Endothelial cell of umbilical vein (primary cell): Measurements from ENCODE around the gene FOXC1. TPM values are rescaled to one million over a fixed set of nuclear protein-coding genes. Genes with fewer than 3 reads are reported as not detected.

Source experiments
- Bru-seq: library from RNA; stranded (reverse); fragments of 400-500 nt; gene quantifications from one replicate; lab custom pipeline; 2021; lab: Mats Ljungman, UMichigan
- BruChase-seq, 2 experiments: library from RNA; stranded (reverse); fragments of 400-500 nt; gene quantifications; one replicate each; lab custom pipeline; 2021; lab: Mats Ljungman, UMichigan
- BruUV-seq: library from RNA; stranded (reverse); fragments of 400-500 nt; replicated peaks from 2 replicates; lab custom pipeline; 2021; lab: Mats Ljungman, UMichigan
- CTCF ChIA-PET: fragments of 300-600, 350-600 bp; sonication (Branson Sonifier 250); formaldehyde crosslinking; loops from one replicate; lab custom pipeline; 2021; ENCODE audit warnings: antibody characterized with exemption, inconsistent platforms; lab: Charles Lee
- POLR2A ChIA-PET: fragments of 300-600, 350-600 bp; sonication (Branson Sonifier 250); formaldehyde crosslinking; loops from one replicate; lab custom pipeline; 2021; ENCODE audit warnings: antibody characterized with exemption, inconsistent platforms; lab: Charles Lee
- DNase-seq: peaks from one replicate; pipeline ENCODE4 v3.0.0-alpha.2; 2011; ENCODE audit warnings: low read depth, low spot score
- FAIRE-seq: peaks from 2 replicates; lab custom pipeline; 2011; peaks lifted over from hg19 to GRCh38; lab: Jason Lieb, UNC
- H2AFZ ChIP-seq: 2 replicates; pipeline ENCODE4 v1.6.0; 2012; ENCODE audit warnings: low read depth, low read length, control low read depth, inconsistent platforms
- H3K27ac ChIP-seq: 2 replicates; pipeline ENCODE4 v1.5.1; 2011; ENCODE audit warnings: low read depth, mild to moderate bottlenecking, control low read depth, low read length, moderate library complexity; ENCODE audit not compliant: insufficient read depth
- H3K27me3 ChIP-seq, 2 experiments: 2 replicates each; pipeline versions ENCODE4 v1.6.0 to v1.6.1; 2011; ENCODE audit warnings: low read length in 2 of 2, mixed read lengths in 1 of 2; ENCODE audit not compliant: control insufficient read depth in 2 of 2, insufficient read depth in 2 of 2
- H3K36me3 ChIP-seq, 2 experiments: 2 replicates in 1 of 2; 3 replicates in 1 of 2; pipeline ENCODE4 v1.5.1; 2011; ENCODE audit warnings: low read length in 2 of 2, mild to moderate bottlenecking in 1 of 2, moderate library complexity in 1 of 2; ENCODE audit not compliant: control insufficient read depth in 2 of 2, insufficient read depth in 2 of 2; ENCODE audit errors: extremely low read depth in 1 of 2
- H3K4me1 ChIP-seq: 3 replicates; pipeline ENCODE4 v1.5.1; 2011; ENCODE audit warnings: mild to moderate bottlenecking, low read length; ENCODE audit not compliant: control insufficient read depth, insufficient read depth; ENCODE audit errors: extremely low read depth
- H3K4me2 ChIP-seq: 2 replicates; pipeline ENCODE4 v1.6.1; 2011; ENCODE audit warnings: low read length, control low read depth, mixed read lengths; ENCODE audit not compliant: insufficient read depth
- H3K4me3 ChIP-seq, 3 experiments: fragments of 200-600 bp in 1 of 3; sonication (generic), shearing (Covaris generic) in 1 of 3; replicated peaks in 1 of 3; 2 replicates each; pipeline ENCODE4 v1.5.1; 2011 to 2016; ENCODE audit warnings: control low read depth in 3 of 3, low read length in 3 of 3, mild to moderate bottlenecking in 2 of 3, inconsistent platforms in 1 of 3, low read depth in 1 of 3, moderate library complexity in 1 of 3; ENCODE audit not compliant: insufficient read depth in 1 of 3
- H3K79me2 ChIP-seq: 2 replicates; pipeline ENCODE4 v1.6.0; 2012; ENCODE audit warnings: low read length, inconsistent platforms; ENCODE audit not compliant: control insufficient read depth, insufficient read depth
- H3K9ac ChIP-seq: replicated peaks from 2 replicates; pipeline ENCODE3; 2011; ENCODE audit warnings: low read length, control low read depth; ENCODE audit not compliant: insufficient read depth; ENCODE audit errors: extremely low read depth
- H3K9me1 ChIP-seq: replicated peaks from 3 replicates; pipeline ENCODE4 v1.6.0; 2011; ENCODE audit warnings: mild to moderate bottlenecking, low read length; ENCODE audit not compliant: control insufficient read depth, insufficient read depth; ENCODE audit errors: extremely low read depth
- H3K9me3 ChIP-seq: replicated peaks from 2 replicates; pipeline ENCODE4 v1.5.1; 2012; ENCODE audit warnings: low read length, inconsistent platforms; ENCODE audit not compliant: control insufficient read depth, insufficient read depth
- H4K20me1 ChIP-seq: replicated peaks from 2 replicates; pipeline ENCODE3; 2011; ENCODE audit warnings: mild to moderate bottlenecking, low read length; ENCODE audit not compliant: control insufficient read depth, insufficient read depth; ENCODE audit errors: extremely low read depth
- GATA2 ChIP-seq: IDR thresholded peaks from 2 replicates; pipeline ENCODE4 v1.7.0; 2011; ENCODE audit warnings: low read depth, mild to moderate bottlenecking, moderate library complexity, mixed read lengths, low read length; ENCODE audit not compliant: insufficient read length, insufficient read depth
- POLR2A ChIP-seq: IDR thresholded peaks from 2 replicates; pipeline ENCODE4 v1.6.1; 2012; ENCODE audit warnings: low read depth, mild to moderate bottlenecking, control low read depth, low read length
- POLR2AphosphoS5 ChIP-seq: IDR thresholded peaks from 2 replicates; pipeline ENCODE4 v1.6.1; 2012; ENCODE audit warnings: low read depth, mild to moderate bottlenecking, control low read depth, low read length, moderate library complexity; ENCODE audit not compliant: insufficient read depth
- dilution Hi-C: fragments of 300-500 bp; cut with MboI; formaldehyde crosslinking; loops from one replicate; pipeline ENCODE4 v1.15.0; 2019; ENCODE audit warnings: low sequenced_read_pairs; ENCODE audit not compliant: extremely low pct_ligation_motif_present
- intact Hi-C: fragments of 100-400 bp; cut with micrococcal nuclease; formaldehyde crosslinking; loops from one replicate; pipeline ENCODE4 v1.10.0; 2022
- long read RNA-seq: library from polyadenylated mRNA; stranded (forward); transcript quantifications from one replicate; pipeline ENCODE4 v2.0.0, GENCODE V29; 2021
- polyA minus RNA-seq, 3 experiments: library from RNA; depleted of rRNA, polyadenylated mRNA; stranded (reverse); fragments of >200 nt; gene quantifications; 1 replicate in 1 of 3; 2 replicates in 2 of 3; pipeline ENCODE4 v1.2.3, GENCODE V29; 2011
- polyA plus RNA-seq, 4 experiments: library from polyadenylated mRNA; depleted of rRNA in 3 of 4; stranded (reverse) in 3 of 4; unstranded in 1 of 4; fragments of >200 nt; gene quantifications; 2 replicates each; pipeline versions ENCODE4 v1.2.1 to v1.2.3, GENCODE V29; 2011 to 2012; ENCODE audit warnings: missing spikeins in 1 of 4
- total RNA-seq: library from RNA; stranded (reverse); gene quantifications from 2 replicates; pipeline ENCODE4 v1.2.3, GENCODE V29; 2021

Gene FOXC1
- 15.9 and 16.4 TPM in 2 replicates for total RNA-seq
- polyA plus RNA-seq, result 6.4 and 7.2 TPM in 2 replicates
- 4.8 and 4.9 TPM in 2 replicates for polyA plus RNA-seq (2011; cell fraction: cytosol; rRNA removed)
- 7.4 and 11.8 TPM in 2 replicates for polyA plus RNA-seq (2011; cell fraction: nucleus; rRNA removed)
- polyA plus RNA-seq (2012), result 3.0 and 4.0 TPM in 2 replicates
- polyA minus RNA-seq, result 5.5 and 6.8 TPM in 2 replicates
- 23.5 TPM for polyA minus RNA-seq (2011; cell fraction: cytosol; rRNA and poly(A)+ RNA removed)
- 8.4 and 8.6 TPM in 2 replicates for polyA minus RNA-seq (2011; cell fraction: nucleus; rRNA and poly(A)+ RNA removed)
- percentile 84 among the genes with signal in this experiment for Bru-seq, nascent RNA
- BruChase-seq, experiment 1, labeled RNA remaining after a 6-hour chase, result percentile 64 among the genes with signal in this experiment
- BruChase-seq, experiment 2, labeled RNA remaining after a 2-hour chase, result percentile 97 among the genes with signal in this experiment
- long read RNA-seq, transcript FOXC1-201 (1 exons, 3,926 nt), result minor isoform, 6 of 18 reads
- long read RNA-seq, transcript FOXC1-202 (1 exons, 3,831 nt), result major isoform, 12 of 18 reads
- long read RNA-seq, partial matches to known transcripts, result 0 of 18 reads
- long read RNA-seq, other reads (novel, unspliced or antisense), result 0 of 18 reads

GRCh38 chr6:1609648-1610496, at the start of gene FOXC1:
FOXC1 (plus strand) TSS chr6:1609915; CDS start chr6:1610446, 531 bp downstream.
- DNase-seq (peak; percentile 97), FAIRE-seq (peak; percentile 89)
- intact Hi-C loops (loop anchor here (1.0 to 10.0 kb wide), 8 partner anchors 15 to 1455 kb away; partner anchors contain the start of genes GMDS, RIPK1 and WRNIP1), dilution Hi-C loops (loop anchor here (10.0 to 25.0 kb wide), 2 partner anchors 502 to 1035 kb away; no protein-coding TSS in a partner anchor)
- no peaks in the 10 kb centered on the region for H3K9me1 ChIP-seq
- peaks cover 4% of the 10 kb centered on the region for H4K20me1 ChIP-seq
- ChIA-PET CTCF (interaction anchor here (0.6 to 3.5 kb wide), 10 partner anchors 14 to 1024 kb away, joined by 3 to 49 read pairs (median 4); no protein-coding TSS in a partner anchor), POLR2A (interaction anchor here (0.8 to 1.0 kb wide), 2 partner anchors 15 to 421 kb away, joined by 3 to 4 read pairs; no protein-coding TSS in a partner anchor)
- TF ChIP-seq POLR2A (peak; percentile 88), POLR2AphosphoS5 (peak; percentile 76), GATA2 (no peak)
- BruUV-seq, result no TSS peak
- H3K4me2 ChIP-seq, result peak within 1 kb of the TSS; percentile 65
- peak within 1 kb of the TSS; percentile 70 for H3K27ac ChIP-seq
- H3K4me1 ChIP-seq, result no peaks in the 10 kb centered on the region
- H3K36me3 ChIP-seq, result no peaks in the 10 kb centered on the region
- peak within 1 kb of the TSS; percentile 68 for H2AFZ ChIP-seq
- H3K9me3 ChIP-seq, result no peaks in the 10 kb centered on the region
- H3K79me2 ChIP-seq, result peaks cover 42% of the 10 kb centered on the region
- peaks cover 10 to 13% of the 10 kb centered on the region in 2 experiments for H3K27me3 ChIP-seq
- peak within 1 kb of the TSS; percentile 82 for H3K9ac ChIP-seq
- peak within 1 kb of the TSS; percentile 69 to 89 (median 87) for H3K4me3 ChIP-seq
